GM18861 (cell line): ENCODE data around the gene IL36G.

Experiments
- ATAC-seq: cut with Tn5 transposase; IDR thresholded peaks from one replicate; pipeline ENCODE4 v1.9.1; 2021; ENCODE audit not compliant: unreplicated experiment

IL36G gene

DNA sequence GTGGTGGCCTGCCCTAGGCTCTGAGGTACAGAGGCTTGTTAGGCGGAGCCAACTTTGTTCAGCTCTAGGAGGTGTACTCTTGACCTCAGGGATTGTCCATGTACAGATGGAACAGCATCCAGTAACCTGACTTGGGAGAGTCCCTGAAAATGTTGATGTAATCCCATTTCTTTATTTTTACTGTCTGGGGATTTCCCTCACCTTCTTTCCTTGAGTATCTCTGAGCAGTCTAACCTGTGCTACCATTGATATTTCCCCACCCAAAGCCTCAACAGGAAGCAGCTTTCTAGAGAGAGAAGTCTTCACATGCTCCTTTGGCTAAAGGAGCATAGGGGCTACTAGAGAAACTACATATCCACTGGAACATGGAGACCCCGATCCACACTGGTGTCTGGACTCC lies 37.8 kb downstream of the IL36G start:
- no peak for ATAC-seq

DNA sequence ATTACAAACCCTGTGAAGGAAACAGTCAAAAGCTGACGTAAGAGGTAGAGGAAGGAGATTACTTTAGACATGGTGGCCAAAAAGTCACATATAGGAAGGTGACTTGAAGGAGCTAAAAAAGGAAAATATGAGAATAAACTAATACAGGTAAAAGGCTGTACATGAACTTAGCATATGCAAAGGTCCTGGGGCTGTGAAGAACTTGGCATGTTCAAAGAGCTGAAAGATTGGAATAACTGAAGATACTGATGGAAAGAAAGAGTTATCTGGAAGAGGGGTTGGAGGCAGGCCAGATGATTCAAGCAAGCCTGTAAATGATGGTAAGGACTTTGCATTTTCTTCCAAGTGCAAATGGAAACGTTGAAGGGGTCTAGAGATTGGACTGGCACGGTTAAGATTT lies 40.7 kb downstream of the IL36G start:
- no peak for ATAC-seq

DNA sequence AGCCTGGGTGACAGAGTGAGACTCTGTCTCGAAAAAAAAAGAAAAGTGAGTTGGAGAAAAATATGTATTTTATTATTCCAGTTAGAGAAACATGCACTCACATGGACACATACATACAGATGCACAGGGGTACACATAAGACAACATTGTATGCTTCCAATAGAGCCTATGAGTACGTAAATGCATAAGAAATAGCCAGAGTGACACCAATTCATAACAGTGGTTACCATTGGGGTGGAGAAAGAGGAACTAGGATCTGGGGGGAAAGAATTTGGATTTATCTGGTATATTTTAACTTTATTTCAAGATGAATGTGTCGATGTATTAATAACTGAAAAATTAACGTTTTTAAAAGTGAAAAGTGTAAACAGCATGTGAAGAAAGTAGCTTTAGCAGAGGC lies 43.5 kb downstream of the IL36G start:
- no peak for ATAC-seq

DNA sequence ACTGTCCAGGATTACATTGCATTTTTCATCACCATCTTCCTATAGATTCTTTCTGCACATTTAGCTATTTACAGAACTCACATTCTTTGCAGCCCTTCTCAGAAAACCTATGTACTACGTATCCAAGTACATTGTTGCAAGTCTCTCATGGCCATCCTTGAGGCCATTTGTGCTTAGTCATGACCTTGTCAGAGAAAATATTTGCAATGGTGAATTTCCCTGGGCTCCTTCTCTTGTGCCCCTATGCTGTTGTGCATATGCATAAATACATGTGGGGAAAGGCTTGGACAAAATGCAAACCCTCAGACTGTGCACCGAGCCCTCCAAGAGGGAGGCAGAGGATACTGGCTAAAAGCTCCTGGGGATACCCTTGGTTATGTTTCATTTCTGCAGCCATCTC lies 47.0 kb downstream of the IL36G start:
- ATAC-seq, result no peak

DNA sequence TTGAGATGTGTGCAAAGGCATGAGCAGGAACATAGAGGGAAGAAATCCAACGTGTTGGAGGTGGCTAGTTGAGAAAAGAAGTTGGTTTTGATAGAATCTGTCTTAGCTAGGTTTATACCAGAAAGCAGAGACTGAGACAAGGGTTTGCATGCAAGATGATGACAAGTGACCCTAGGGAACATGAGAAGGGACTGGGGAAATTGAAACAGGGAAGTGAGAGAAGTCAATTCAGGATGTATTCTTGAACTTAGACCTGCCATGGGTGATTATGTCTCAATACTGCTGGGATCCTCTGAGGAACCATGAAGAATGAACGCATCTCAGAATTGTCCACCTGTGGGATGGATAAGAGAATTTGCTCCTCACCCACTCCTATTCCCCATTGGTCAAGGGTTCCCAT lies 47.9 kb downstream of the IL36G start:
- ATAC-seq, result no peak

DNA sequence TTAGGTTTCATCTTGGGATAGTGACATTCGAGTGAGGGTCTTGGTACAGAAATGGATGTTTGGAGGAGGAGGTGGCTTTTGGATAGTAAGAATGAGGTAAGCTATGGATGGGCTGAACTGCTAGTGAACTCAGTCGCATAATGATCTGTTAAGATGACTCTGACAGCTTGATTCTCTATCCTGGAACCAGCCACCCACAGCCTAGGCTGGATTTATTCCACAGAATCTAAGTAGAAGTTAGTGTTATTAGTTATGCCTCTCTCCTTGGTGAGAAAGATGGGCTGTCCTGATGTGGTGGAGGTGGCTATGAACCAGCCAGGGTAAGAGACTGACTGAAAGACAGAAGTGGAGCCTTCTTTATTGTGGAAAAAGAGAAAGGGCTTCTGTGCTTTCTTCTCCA lies 49.9 kb downstream of the IL36G start:
- ATAC-seq, result no peak

DNA sequence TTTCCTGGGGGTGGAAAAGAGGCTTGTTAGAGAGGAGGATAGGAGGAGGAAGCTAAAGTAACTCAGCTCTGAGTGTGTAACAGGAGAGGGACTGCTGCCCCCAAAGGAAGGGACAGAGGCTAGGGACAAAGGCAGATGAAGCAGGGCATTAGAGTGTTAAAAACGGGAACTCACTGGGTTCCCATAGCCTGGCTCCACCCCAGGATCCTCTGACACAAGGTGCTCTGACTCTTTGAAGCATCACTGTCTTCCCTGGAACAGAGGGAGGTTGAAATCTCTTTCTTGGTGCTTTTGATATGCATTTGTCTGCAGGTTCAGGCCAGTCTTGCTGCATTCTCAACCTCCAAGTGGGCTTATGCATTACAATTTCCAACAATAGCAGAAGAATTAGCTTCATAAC lies 50.3 kb downstream of the IL36G start:
- no peak for ATAC-seq

DNA sequence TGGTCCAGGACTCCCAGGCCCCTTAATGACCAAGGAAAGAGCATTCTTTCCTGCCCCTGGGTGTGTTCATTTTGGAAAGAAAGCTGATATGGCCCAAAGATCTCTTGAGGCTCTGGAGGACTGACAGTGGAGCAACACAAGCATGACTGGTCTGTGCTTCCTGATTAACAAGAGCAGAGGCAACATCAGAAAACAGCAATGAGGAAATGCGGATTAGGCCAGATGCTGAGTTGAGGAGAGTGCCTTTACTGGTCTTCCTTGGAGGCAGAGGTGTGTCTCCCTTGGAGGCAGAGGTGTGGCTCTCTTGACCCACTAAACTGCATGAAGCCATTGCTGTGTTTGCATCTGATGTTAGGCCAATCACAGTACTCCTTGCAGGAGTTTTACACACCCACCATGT lies 54.9 kb downstream of the IL36G start:
- ATAC-seq, result no peak

DNA sequence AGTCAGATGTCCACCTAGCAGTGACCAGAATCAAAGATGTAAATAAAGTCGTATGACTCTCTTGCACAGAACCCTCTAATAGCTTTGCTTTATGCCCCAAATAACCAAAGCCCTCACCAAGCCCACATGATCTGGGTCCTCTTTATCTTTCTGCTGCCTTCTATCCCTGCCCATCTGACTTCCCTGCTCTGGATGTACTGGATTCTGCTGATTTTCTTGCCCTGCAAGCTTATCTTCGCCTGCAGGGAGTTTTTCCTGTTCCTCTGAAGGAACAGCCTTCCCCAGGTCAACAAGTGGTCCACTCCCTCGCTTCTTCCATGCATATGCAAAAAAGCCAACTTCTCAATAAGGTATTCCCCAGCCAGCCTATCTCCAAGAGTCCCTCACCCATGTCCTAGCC lies 56.2 kb downstream of the IL36G start:
- ATAC-seq, result no peak
